ENCODE results near the gene CACYBP.

- TF ChIP-seq POLR2AphosphoS5 (IDR thresholded peaks at IDR 0.05; ENCODE audit: low read depth, low read length) = no peak
- no peak for TF ChIP-seq POLR2A (IDR thresholded peaks at IDR 0.05; ENCODE audit: low read depth, low read length)
- no peak for TF ChIP-seq TAF1 (IDR thresholded peaks at IDR 0.05; ENCODE audit: borderline replicate concordance, low read depth, low read length)
Observed at GRCh38 chr1:174954671-174955669, 44.8 kb upstream of the CACYBP start.
